GM19035 (cell line): Measurements from ENCODE around the gene HSPB2.
"Not testable (repeated sequence)": the region's sequence is repeated elsewhere in the genome, so short reads cannot be mapped to it uniquely, and the experiment has no call there.

Experiments used
- ATAC-seq: cut with Tn5 transposase; IDR thresholded peaks from one replicate; pipeline ENCODE4 v1.9.1; 2021; ENCODE audit not compliant: unreplicated experiment

HSPB2 gene

GRCh38 chr11:111913031-111913861 is 712 bp downstream of the HSPB2 start:
- no peak for ATAC-seq

- no peak for ATAC-seq
These were observed 1.5 kb downstream of the HSPB2 start for GRCh38 chr11:111913997-111914396.

- ATAC-seq = no peak
These were observed 4.2 kb downstream of the HSPB2 start for GRCh38 chr11:111916768-111917167.

GRCh38 chr11:111917312-111917711 is 4.8 kb downstream of the HSPB2 start:
- no peak for ATAC-seq

GRCh38 chr11:111917788-111918187 is 5.3 kb downstream of the HSPB2 start:
- no peak for ATAC-seq

- ATAC-seq = no peak
These were observed 6.1 kb downstream of the HSPB2 start, which contains the start of gene C11orf52 for GRCh38 chr11:111918390-111919256. TSS of gene C11orf52 (plus strand) at chr11:111918913. CDS start at chr11:111918973, 60 bp downstream.

GRCh38 chr11:111920908-111921307 is 8.4 kb downstream of the HSPB2 start:
- ATAC-seq = no peak

GRCh38 chr11:111921541-111922230 is 9.2 kb downstream of the HSPB2 start:
- no peak for ATAC-seq

GRCh38 chr11:111922803-111923202 is 10.3 kb downstream of the HSPB2 start:
- no peak for ATAC-seq

GRCh38 chr11:111923351-111923788 is 10.8 kb downstream of the HSPB2 start:
- ATAC-seq = no peak

- no peak for ATAC-seq
These were observed 11.4 kb downstream of the HSPB2 start for GRCh38 chr11:111923951-111924350.

GRCh38 chr11:111925953-111926352 is 13.4 kb downstream of the HSPB2 start:
- no peak for ATAC-seq

- ATAC-seq = peak; percentile 94
These were observed 14.2 kb downstream of the HSPB2 start for GRCh38 chr11:111926505-111927391.

- no peak for ATAC-seq
These were observed 17.9 kb downstream of the HSPB2 start for GRCh38 chr11:111930472-111930871.

- ATAC-seq = no peak
These were observed 20.0 kb downstream of the HSPB2 start for GRCh38 chr11:111932611-111932950.

GRCh38 chr11:111933176-111933575 is 20.6 kb downstream of the HSPB2 start:
- ATAC-seq = not testable (repeated sequence)

- no peak for ATAC-seq
These were observed 21.3 kb downstream of the HSPB2 start for GRCh38 chr11:111933872-111934271.

- ATAC-seq = no peak
These were observed 21.8 kb downstream of the HSPB2 start for GRCh38 chr11:111934306-111934705.

- no peak for ATAC-seq
These were observed 22.9 kb downstream of the HSPB2 start for GRCh38 chr11:111935317-111936039.
